HG03565 (cell line): Measurements from ENCODE around the gene SDHAF2.
"Not testable (repeated sequence)": the region's sequence is repeated elsewhere in the genome, so short reads cannot be mapped to it uniquely, and the experiment has no call there.

Source experiments
- ATAC-seq: cut with Tn5 transposase; IDR thresholded peaks from one replicate; pipeline ENCODE4 v1.9.1; 2021; ENCODE audit warnings: mild to moderate bottlenecking, moderate library complexity; ENCODE audit not compliant: unreplicated experiment

SDHAF2 gene

DNA sequence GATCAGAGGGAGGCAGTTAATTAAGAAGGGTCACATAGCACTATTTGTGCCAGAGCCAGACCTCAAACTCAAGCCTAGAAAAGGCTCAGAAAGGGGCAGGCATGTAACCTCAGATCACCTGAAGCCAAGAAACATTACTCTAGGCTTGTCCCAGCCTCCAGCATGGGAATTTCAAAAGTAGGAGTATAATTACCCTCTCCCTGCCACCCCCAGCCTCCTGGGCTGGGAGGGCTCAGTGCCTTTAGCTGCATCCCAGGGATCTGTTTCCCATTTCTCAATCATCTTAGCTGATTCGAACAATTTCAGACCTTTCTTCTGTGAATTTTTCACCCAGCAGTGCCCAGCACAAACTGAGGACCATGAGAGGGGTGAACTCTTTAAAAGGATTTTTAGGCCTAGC lies 45.5 kb downstream of the SDHAF2 start:
- no peak for ATAC-seq

DNA sequence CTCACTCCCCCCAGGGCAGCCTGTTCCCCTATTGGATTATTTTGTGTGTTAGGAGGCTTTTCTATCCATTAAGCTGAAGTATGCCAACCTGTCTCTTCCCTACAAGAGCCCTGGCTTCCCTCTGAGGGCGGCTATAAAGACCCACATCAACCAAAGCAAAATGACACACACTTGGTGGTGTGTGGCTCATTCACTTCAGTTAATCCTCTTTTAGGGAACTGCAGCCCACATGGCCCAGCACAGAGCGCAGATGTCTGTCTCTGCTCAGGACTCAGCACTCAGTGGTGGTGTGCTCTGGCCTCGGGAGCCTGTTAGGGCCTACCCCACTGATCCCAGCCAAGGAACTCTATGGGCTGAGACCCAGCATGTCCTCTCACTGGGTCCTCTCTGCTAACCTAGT lies 46.4 kb downstream of the SDHAF2 start:
- no peak for ATAC-seq

DNA sequence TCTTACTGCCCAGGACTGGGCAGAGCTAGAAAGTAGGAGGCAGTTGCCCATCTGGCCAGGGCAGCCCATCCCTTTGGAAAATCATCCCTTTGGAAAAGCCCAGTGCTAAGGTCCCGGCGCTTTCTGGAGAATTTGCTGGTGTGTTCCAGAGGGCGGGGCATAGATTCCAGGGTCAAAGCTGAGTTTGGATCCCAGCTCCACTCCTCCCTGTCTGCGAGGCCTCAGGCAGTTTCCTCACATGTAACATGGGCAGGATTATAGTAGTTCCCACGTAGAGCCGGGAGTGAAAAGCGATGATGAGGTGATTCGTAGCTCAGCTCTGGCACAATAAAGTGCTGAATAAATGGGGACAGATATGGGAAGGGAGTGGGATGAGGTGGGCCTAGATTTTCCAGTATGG lies 47.2 kb downstream of the SDHAF2 start:
- ATAC-seq, result no peak

DNA sequence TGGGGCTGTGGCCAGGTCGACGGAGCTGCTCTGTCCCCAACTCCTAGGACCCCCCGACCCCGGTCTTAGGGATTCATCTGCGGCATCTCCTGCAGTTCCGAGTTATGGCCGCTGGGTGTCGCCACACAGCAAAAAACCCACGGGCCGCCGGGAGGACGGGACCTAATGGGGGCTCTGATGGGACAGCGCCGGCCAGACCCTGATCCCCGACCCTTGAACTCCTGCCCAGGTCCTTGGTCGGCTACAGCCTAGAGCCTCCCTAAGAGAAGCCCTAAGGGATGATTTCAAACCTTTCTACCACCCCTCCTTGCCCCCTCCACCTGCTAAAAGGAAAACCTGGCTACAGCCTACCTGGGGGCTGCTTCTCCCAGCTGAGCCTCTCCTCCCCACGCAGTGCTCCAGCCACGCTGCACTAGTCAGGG lies 47.8 kb downstream of the SDHAF2 start:
- ATAC-seq, result no peak

DNA sequence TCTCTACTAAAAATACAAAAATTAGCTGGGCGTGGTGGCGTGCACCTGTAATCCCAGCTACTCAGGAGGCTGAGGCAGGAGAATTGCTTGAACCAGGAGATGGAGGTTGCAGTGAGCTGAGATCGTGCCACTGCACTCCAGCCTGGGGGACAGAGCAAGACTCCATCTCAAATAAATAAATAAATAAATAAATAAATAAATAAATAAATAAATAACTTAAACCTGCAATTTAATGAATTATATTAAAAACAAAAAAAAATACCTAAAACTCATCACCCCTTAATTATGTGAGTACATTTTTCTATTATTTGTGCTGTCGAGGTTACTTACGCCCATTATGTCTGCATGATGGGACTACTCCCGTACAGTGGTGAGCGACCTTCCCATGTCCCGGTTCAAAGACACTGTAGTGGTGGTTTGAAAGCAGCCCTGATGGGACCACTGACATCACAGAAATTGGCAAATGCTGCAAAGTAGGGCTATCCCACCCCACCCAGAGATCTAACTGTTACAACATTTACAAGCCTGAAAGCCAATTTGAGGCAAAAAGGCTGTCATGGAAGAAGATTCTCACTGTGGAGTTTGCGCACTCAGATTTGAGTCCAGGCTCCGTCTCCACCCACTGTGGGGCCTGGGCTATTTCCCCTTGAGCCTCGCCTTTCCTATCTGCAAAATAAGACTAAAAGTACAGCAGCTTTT lies 49.6 kb downstream of the SDHAF2 start:
- ATAC-seq, result not testable (repeated sequence)

DNA sequence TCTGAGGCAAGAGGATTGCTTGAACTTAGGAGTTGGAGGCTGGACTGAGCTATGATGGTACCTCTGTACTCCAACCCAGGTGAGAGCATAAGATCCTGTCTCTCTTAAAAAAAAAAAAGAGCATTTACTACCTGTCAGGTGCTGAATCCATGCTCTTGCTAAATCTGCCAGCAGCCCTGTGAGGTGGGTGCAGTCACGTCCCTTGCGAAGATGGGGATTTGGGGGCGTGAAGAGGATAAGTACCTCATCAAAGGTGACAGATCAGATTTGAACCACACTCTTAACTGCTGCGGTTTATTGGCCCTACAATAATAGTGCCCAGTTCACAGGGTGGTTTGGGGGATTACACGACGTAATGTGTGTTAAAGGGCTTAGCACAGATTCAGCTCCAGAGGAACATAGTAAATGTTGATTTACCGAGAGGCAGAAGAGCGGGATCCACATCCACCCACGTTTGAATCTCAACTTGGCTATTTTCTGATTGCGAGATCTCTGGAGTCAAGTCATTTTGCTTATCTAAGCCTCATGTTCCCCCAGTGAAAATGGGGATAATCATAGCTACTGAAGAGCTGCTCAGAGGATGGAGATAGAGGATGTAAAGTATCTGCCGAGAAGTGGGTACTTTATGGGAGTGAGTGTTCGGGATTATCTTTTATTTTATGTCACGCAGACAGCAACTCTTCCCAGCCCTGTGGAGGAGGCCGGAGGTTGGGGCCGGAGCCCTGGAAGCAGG lies 50.5 kb downstream of the SDHAF2 start:
- ATAC-seq, result no peak

DNA sequence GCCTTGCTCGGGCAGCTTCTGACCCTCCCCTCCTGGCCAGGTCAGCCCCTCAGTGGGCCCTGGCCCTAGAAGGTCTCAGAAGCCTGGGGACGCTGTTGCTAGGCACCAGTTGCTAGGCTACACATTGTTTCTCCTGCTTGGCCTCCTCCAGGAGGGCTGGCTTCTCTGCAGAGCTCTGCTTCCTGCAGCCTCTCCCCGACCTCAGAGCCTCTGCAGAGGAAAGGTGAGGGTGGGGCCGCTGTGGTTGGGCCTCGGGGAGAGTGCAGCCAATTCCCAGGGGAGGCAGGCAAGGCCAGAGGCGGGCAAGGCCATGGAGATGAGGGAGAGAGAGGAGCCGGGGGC lies 51.0 kb downstream of the SDHAF2 start:
- ATAC-seq, result no peak

DNA sequence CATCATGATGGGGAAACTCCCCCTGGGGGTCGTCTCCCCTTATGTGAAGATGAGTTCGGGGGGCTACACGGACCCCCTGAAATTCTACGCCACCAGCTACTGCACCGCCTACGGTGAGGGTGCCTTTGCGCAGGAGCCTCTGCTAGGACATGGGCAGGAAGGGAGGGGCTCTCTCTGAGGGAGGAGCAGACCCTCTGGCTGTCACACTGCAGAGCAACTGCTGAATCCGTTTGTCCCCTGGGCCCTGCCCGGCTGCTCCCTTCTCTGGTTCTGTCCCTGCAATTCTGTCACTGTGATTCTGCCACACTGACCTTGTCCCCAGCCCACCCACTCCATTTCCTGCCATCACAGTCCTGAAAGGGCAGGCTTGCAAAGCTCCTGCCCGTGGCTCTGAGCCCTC lies 51.9 kb downstream of the SDHAF2 start:
- no peak for ATAC-seq

DNA sequence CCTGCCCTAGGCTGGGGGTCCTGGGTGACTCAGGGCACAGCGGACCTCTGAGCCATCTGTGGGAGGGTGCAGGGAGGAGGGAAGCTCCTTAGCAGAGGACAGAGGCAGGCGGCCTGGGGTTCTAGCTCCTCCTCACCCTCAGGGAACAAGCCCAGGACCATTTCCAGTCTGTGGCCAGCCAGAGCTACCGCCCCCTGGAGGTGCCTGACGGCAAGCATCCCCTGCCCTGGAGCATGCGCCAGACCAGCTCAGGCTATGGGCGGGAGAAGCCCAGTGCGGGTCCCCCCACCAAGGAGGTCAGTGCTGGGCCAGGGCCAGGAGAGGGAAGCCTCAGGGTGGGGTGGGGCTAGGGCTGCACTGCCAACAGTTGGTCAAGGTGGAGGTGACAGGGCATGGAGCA lies 52.6 kb downstream of the SDHAF2 start:
- ATAC-seq, result no peak

DNA sequence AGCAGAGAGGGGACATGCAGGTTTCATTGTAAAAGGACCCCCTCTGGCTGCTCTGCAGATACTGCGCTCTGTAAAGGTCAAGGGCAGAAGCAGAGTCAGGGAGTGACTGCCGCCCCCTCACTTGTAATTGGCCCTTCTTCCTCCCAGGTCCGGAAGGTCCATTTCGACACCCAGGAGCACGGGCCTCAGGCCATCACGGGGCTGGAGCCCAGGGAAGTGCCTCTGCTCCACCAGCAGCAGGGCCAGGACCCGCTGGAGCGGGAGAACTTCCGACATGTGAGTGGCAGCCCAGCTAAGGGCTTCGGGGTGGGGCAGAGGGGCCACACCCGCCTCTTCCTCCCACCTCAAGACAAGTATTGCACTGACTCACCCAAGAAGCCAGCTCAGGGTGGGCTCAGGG lies 54.6 kb downstream of the SDHAF2 start:
- no peak for ATAC-seq

DNA sequence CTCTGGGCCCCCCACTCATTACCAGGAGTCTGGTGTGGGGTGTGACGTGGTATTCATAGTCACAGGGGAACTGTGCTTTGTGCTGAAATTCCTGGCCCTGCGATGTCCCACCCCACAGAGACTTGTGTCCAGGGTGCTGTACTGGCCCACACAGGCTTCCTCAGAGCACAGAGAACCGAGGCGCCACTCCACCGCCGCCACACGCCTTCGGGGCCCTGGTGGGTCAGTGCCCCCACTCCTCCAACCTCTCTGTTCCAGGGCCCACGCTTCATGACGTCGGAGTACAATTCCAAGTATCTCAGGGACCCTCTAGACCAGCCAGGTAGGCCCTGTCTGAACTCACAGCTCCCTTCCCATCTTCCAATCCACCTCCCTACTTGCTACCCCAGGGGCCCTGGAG lies 55.2 kb downstream of the SDHAF2 start:
- no peak for ATAC-seq

DNA sequence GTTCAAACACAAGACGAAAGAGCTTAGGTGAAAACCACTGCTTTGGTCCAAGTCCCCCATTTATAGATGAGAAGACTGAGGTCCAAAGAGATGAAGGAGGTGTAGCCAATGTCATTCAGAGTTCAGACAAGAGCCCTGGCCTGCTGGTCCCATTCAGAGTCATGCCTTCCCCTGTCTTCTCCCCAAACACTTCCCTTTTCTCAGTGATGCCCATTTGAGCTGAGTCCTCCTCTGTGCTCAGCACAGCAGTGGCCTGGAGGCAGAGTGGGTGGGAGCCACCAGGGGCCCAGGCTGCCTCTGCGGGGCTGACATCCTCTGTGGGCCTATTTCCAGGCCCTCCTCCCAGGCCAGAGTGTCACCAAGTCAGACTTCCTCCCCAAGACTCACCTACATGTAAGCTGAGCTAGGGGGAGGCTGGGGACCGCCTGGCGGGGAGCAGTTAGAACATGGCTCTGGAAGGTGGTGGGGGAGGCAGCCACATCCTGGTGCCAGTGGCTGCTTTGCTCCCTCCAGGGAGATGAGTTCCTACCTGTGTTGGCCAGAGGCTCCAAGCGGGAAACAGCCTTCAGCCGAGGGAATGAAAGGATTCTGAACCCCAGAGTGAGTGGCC lies 56.2 kb downstream of the SDHAF2 start:
- no peak for ATAC-seq

DNA sequence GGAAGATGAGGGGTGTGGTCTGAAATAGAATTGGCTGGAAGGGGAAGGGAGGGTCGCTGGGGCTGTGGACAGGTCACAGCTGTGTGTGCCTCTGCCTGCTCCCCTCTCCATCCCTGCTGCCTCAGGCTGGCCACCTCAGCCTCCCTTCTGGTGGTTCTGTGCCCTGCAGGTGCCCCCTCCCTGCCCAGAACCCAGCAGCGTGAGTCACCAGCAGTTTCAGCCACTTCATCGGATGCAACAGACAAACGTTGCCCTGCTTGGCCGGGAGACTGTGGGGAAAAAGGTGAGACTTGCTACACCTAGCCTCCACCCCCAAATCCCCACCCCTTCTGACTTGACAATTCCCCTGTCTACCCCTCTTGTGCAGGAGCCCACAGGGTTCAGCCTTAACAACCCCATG lies 56.9 kb downstream of the SDHAF2 start:
- ATAC-seq, result no peak

DNA sequence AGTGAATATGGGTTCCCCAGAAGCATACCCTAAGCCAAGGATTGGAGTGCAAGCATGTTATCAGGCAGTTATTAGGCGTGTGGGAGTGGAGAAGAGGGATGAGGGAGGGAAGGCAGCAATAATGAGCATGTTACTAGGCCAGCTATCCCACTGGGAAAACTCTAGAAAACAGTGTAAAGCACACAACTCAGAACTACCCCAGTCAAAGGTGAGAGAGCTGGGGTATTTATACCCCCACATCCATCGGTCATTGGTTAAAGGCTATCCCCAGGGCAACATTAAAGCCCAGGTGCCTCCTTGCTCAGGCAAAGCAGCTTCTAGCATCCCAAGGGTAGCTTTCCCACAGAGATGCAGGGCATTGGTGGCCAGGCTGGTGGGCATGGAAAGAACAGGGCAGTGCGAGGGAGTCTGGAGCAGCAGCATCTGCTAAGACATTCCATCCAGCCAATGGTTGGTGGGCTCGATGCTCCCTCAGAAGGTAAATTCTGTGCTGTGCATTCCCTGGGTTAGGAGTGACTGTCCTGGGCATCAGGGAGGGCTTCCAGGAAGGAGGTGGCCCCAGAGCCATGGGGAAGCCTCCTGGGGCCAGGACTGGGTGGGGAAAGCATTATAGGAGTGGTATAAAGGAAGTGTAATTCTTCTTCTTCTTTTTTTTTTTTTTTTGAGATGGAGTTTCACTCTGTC lies 57.6 kb downstream of the SDHAF2 start:
- ATAC-seq, result no peak

DNA sequence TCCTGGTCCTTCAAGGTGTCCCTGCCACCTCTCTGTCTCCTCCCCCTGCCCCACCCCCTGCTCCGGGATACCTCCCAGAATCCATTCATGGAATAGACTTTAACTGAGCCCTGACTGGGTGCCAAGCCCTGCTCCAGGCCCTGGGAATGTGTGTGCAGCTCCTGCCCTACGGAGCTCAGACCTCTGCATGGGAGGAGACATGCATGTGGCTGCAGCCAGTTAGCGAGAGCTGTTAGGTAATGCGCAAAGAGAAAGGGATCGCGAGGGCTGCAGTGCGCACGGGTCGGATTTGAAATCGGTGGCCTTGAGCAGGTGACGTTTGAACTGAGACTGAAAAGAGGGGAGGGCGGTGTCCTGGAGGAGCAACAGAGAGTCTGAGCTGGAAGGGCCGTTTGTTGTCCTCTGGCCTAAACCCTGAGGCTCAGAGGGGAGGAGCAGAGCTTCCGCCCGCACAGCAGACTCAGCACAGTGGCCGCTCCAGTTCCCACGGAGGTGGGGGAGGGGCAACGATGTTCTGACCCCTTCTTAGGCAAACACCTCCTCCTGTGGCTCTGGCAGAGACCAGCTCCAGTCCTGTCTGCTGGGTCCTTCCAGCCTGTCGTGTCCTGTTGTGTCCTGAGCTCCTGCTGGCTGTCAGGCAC lies 58.8 kb downstream of the SDHAF2 start:
- ATAC-seq, result no peak

DNA sequence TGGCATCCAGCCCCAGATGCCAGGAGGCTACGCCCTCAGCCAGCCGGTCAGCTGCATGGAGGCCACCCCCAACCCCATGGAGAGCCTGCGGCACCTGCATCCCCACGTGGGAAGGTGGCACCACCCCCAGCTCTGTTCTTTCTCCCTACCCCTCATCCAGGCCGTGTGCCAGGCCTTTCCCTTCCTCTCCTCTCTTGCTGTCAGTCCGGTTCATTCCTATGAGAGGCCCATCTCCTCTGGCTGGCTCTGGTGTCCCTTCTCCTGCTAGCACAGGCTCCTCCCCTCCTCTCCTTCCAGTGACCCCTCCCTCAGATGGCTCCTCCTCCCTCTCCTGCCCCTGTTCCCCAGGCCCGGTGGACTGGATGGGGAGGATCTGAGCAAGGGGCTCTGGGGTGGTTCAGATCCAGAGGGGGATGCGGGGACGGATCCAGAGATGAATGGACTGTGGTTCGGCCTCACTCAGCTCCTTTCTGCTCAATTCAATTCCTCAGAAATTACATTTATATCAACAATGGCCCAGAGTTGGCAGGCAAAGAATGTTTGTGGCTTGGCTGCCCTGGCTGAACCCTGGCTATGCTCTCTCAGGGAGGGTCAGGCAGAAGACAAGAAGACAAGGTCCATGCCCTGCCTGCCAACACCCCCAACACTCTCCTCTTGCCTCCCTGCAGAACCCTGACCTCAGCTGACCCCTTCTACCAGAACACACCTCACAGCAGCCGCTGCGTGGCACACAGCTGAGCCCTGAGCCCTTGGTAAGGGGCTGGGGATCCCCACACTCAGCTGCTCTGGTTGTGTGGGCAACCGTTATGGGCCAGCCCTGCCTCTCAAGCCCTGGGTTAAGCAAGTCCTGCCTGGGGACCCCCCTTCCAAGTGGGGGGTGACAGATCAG lies 60.2 kb downstream of the SDHAF2 start:
- ATAC-seq, result no peak

DNA sequence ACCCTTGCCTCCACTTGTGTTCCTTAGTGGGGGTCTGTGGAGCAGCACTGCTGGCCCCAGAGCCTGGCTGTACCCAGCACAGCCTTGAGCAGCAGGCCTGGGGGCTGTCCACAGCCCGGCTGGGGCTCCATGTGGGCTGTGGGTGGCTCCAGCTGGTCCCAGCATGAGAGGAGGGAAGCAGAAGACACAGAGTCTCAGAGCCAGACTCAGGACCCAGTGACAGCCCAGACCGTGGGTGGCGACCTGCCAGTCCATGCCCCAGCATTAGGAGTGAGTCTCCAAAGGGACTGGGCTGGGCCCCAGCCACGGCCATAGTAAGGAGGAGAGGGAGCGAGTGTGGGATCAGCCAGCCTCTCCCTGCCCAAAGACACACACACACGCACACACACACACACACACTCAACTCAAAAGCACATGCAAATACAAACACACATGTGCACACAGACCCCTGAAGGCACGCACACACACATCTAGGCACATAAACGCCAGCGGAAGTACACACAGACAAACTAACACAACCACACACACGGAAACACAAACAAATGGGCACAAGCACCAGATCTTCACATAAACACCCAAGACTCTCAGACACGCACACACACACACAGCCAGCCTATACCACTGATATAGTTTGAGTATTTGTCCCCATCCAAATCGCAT lies 61.9 kb downstream of the SDHAF2 start:
- no peak for ATAC-seq

DNA sequence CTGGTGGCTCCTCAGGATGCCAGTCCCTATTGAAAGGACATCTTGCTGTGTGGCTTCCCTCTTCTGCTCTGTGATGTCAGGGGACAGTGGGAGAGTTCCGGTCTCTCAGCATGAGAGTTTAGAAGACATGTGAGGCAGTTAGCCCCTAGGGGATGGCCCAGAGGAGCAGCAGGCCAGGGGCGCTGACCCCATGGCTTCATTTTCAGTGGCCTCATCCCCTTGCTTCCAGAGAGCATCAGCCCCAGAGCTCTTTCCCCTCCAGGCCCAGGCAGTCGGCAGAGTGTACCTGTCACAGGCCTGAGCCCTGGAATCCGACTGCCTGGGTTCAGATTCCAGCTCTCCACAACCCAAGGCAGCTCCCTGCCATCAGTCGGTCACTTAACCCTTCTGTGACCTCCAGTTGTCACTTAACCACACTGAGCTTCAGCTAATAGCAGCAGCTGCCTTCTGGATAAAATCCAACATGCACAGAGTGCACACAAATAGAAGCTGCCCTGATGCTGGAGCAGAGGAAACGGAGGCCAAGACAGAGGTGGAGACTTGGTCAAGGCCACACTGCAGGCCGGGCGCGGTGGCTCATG lies 64.5 kb downstream of the SDHAF2 start:
- no peak for ATAC-seq

DNA sequence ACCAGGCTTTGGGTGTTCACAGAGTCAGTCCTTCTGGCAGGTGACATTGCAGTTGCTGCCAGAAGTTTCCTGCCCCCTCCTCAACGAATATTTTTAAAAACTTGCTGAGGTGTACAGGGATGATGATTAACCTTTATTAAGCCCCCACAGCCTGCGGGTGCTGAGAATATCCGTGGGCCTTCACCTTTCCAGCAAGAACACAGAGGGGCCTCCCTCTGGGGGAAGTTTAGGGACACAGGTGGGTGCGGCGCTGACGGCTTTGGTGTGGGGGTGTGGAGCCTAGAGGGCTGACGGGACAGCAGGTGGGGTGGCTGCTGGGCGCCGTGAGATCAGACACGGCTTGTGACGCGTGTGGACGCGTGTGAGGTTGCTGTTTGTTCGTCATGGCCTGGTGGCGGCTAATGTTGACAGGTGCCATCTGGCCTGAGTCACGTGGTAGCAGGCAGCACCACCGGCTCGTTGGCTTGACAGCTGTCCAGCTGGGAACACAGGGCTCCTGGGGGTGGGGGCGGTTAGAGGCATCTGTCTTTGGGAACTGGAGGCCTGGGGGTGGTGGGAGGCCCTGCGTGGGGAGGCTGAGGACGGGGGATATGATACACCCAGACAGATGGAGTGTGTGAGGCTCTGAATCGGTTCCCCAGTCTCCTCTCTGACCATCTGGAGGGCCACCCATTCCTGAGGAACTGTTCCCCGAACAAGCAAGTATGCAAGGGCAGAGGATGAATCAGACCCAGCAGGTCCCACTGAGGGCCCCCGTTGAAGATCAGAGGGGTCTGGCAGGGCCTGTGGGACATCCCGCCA lies 66.1 kb downstream of the SDHAF2 start:
- no peak for ATAC-seq
